ENCODE measurements around the gene FZD7. TPM values are rescaled to one million over a fixed set of nuclear protein-coding genes. Genes with fewer than 3 reads are reported as not detected.

Gene FZD7
- total and polyA plus RNA-seq, 5 donors, result 8.0 to 34.3 (median 23.9) TPM

- intact Hi-C loops (cut with DNase I), result no loop called here
- DNase-seq, result no peak
Measured at GRCh38 chr2:202026507-202026906, 7.1 kb upstream of the FZD7 start.

GRCh38 chr2:202030691-202031090 is 3.0 kb upstream of the FZD7 start:
- Histone ChIP-seq H3K4me1 (ENCODE audit: control insufficient read depth, insufficient read depth, low read length) (no peaks in the 10 kb centered on the region), H3K27ac (ENCODE audit: low read length) (no peak overlapping the region), H3K27me3 (ENCODE audit: control insufficient read depth, insufficient read depth) (no peaks in the 10 kb centered on the region), H3K9me3 (ENCODE audit: control insufficient read depth, low read length) (no peaks in the 10 kb centered on the region), H3K4me3 (ENCODE audit: low read length) (no peak overlapping the region)
- ATAC-seq, result no peak
- DNase-seq, result no peak
- intact Hi-C loops (cut with DNase I), result loop anchor here in 3 of 4 donors (10.0 kb wide), 3 partner anchors 144 to 176 kb away; no protein-coding TSS in a partner anchor
- 65% methylated on average over 4 of the region's 4 CpGs for WGBS

More at GRCh38 chr2:202026507-202026906, 7.1 kb upstream of the FZD7 start:
- Histone ChIP-seq H3K4me3 (ENCODE audit: low read length) (no peak overlapping the region), H3K27me3 (ENCODE audit: control insufficient read depth, insufficient read depth) (no peaks in the 10 kb centered on the region), H3K27ac (ENCODE audit: low read length) (no peak overlapping the region), H3K9me3 (ENCODE audit: control insufficient read depth, low read length) (no peaks in the 10 kb centered on the region), H3K4me1 (ENCODE audit: control insufficient read depth, insufficient read depth, low read length) (no peaks in the 10 kb centered on the region)
- no peak for ATAC-seq
- WGBS, result 84% methylated on average over 5 of the region's 5 CpGs

GRCh38 chr2:202031246-202031951 is 2.3 kb upstream of the FZD7 start:
- intact Hi-C loops (cut with DNase I), result loop anchor here in 3 of 4 donors (10.0 kb wide), 3 partner anchors 143 to 177 kb away; no protein-coding TSS in a partner anchor
- ATAC-seq, result no peak
- no peaks in the 10 kb centered on the region for H3K27me3 ChIP-seq (ENCODE audit: control insufficient read depth, insufficient read depth)
- no peak for DNase-seq
- 59% methylated on average over 4 of the region's 4 CpGs for WGBS
- no peak overlapping the region for H3K27ac ChIP-seq (ENCODE audit: low read length)
- no peaks in the 10 kb centered on the region for H3K9me3 ChIP-seq (ENCODE audit: control insufficient read depth, low read length)
- H3K4me1 ChIP-seq (ENCODE audit: control insufficient read depth, insufficient read depth, low read length), result no peaks in the 10 kb centered on the region
- no peak overlapping the region for H3K4me3 ChIP-seq (ENCODE audit: low read length)

GRCh38 chr2:202032846-202033316 is 774 bp upstream of the FZD7 start:
- DNase-seq (peak in 2 of 3 donors; percentile 82 to 86), ATAC-seq (peak; percentile 39)
- Histone ChIP-seq H3K27ac (ENCODE audit: low read length) (peak overlapping the region; percentile 96), H3K4me3 (ENCODE audit: low read length) (peak overlapping the region; percentile 68), H3K27me3 (ENCODE audit: control insufficient read depth, insufficient read depth) (no peaks in the 10 kb centered on the region), H3K9me3 (ENCODE audit: control insufficient read depth, low read length) (no peaks in the 10 kb centered on the region), H3K4me1 (ENCODE audit: control insufficient read depth, insufficient read depth, low read length) (no peaks in the 10 kb centered on the region)
- WGBS, result under 1% methylated on average over 42 of the region's 42 CpGs
- intact Hi-C loops (cut with DNase I), result loop anchor here in 3 of 4 donors (10.0 kb wide), 3 partner anchors 142 to 178 kb away; no protein-coding TSS in a partner anchor

- H3K27ac ChIP-seq (ENCODE audit: low read length), result peak overlapping the region; percentile 97
- H3K9me3 ChIP-seq (ENCODE audit: control insufficient read depth, low read length), result no peaks in the 10 kb centered on the region
- intact Hi-C loops (cut with DNase I), result loop anchor here in 3 of 4 donors (2.0 to 10.0 kb wide), 5 partner anchors 66 to 180 kb away; no protein-coding TSS in a partner anchor
- no peaks in the 10 kb centered on the region for H3K27me3 ChIP-seq (ENCODE audit: control insufficient read depth, insufficient read depth)
- WGBS, result under 1% methylated on average over 105 of the region's 105 CpGs
- H3K4me3 ChIP-seq (ENCODE audit: low read length), result peak overlapping the region; percentile 68
- H3K4me1 ChIP-seq (ENCODE audit: control insufficient read depth, insufficient read depth, low read length), result no peaks in the 10 kb centered on the region
- DNase-seq, result peak; percentile 27 to 75 (median 68)
- peak; percentile 5 to 8 for ATAC-seq
Measured at GRCh38 chr2:202034249-202035088, 814 bp downstream of the FZD7 start.

- Histone ChIP-seq H3K27ac (ENCODE audit: low read length) (no peak overlapping the region), H3K27me3 (ENCODE audit: control insufficient read depth, insufficient read depth) (no peaks in the 10 kb centered on the region), H3K9me3 (ENCODE audit: control insufficient read depth, low read length) (no peaks in the 10 kb centered on the region), H3K4me3 (ENCODE audit: low read length) (peak overlapping the region; percentile 68), H3K4me1 (ENCODE audit: control insufficient read depth, insufficient read depth, low read length) (no peaks in the 10 kb centered on the region)
- intact Hi-C loops (cut with DNase I), result loop anchor here in 3 of 4 donors (2.0 to 10.0 kb wide), 5 partner anchors 67 to 181 kb away; no protein-coding TSS in a partner anchor
- 12% methylated on average over 78 of the region's 78 CpGs for WGBS
- DNase-seq, result peak; percentile 77 to 91 (median 89)
- peak; percentile 45 to 47 for ATAC-seq
Measured at GRCh38 chr2:202035089-202035940, 1.7 kb downstream of the FZD7 start.

- 61% methylated on average over 32 of the region's 32 CpGs for WGBS
- peak in 2 of 3 donors; percentile 16 to 45 for DNase-seq
Measured at GRCh38 chr2:202035941-202036372, 2.3 kb downstream of the FZD7 start.

GRCh38 chr2:202036601-202037037 is 3.0 kb downstream of the FZD7 start:
- peak in 1 of 3 donors; percentile 54 for DNase-seq

More at GRCh38 chr2:202035941-202036372, 2.3 kb downstream of the FZD7 start:
- no peaks in the 10 kb centered on the region for H3K27me3 ChIP-seq (ENCODE audit: control insufficient read depth, insufficient read depth)
- H3K9me3 ChIP-seq (ENCODE audit: control insufficient read depth, low read length), result no peaks in the 10 kb centered on the region
- H3K27ac ChIP-seq (ENCODE audit: low read length), result no peak overlapping the region
- peak overlapping the region; percentile 46 for H3K4me3 ChIP-seq (ENCODE audit: low read length)
- no peaks in the 10 kb centered on the region for H3K4me1 ChIP-seq (ENCODE audit: control insufficient read depth, insufficient read depth, low read length)
- ATAC-seq, result no peak
- intact Hi-C loops (cut with DNase I), result loop anchor here in 3 of 4 donors (2.0 to 10.0 kb wide), 5 partner anchors 67 to 181 kb away; no protein-coding TSS in a partner anchor

GRCh38 chr2:202037086-202037485 is 3.4 kb downstream of the FZD7 start:
- no peak for ATAC-seq
- 37% methylated on average over 7 of the region's 7 CpGs for WGBS
- intact Hi-C loops (cut with DNase I), result loop anchor here in 3 of 4 donors (5.0 to 10.0 kb wide), 4 partner anchors 138 to 182 kb away; no protein-coding TSS in a partner anchor
- Histone ChIP-seq H3K27me3 (ENCODE audit: control insufficient read depth, insufficient read depth) (no peaks in the 10 kb centered on the region), H3K27ac (ENCODE audit: low read length) (no peak overlapping the region), H3K4me3 (ENCODE audit: low read length) (peak overlapping the region; percentile 46), H3K9me3 (ENCODE audit: control insufficient read depth, low read length) (no peaks in the 10 kb centered on the region), H3K4me1 (ENCODE audit: control insufficient read depth, insufficient read depth, low read length) (no peaks in the 10 kb centered on the region)
- DNase-seq, result no peak

More at GRCh38 chr2:202036601-202037037, 3.0 kb downstream of the FZD7 start:
- Histone ChIP-seq H3K9me3 (ENCODE audit: control insufficient read depth, low read length) (no peaks in the 10 kb centered on the region), H3K27me3 (ENCODE audit: control insufficient read depth, insufficient read depth) (no peaks in the 10 kb centered on the region), H3K4me3 (ENCODE audit: low read length) (peak overlapping the region; percentile 46), H3K4me1 (ENCODE audit: control insufficient read depth, insufficient read depth, low read length) (no peaks in the 10 kb centered on the region), H3K27ac (ENCODE audit: low read length) (peak overlapping the region; percentile 8)
- ATAC-seq, result no peak
- WGBS, result 39% methylated on average over 15 of the region's 15 CpGs
- intact Hi-C loops (cut with DNase I), result loop anchor here in 3 of 4 donors (5.0 to 10.0 kb wide), 4 partner anchors 138 to 182 kb away; no protein-coding TSS in a partner anchor
